Measurements from ENCODE around the gene PRKG1. TPM values are rescaled to one million over a fixed set of nuclear protein-coding genes. Genes with fewer than 3 reads are reported as not detected.
"Not testable (repeated sequence)": the region's sequence is repeated elsewhere in the genome, so short reads cannot be mapped to it uniquely, and the experiment has no call there.

PRKG1 gene
- total RNA-seq, 1 donor from 2014 or later = 1.2 TPM

- no peak for ATAC-seq
- DNase-seq (ENCODE audit: low spot score) = no peak
Observed at GRCh38 chr10:51416494-51416893, 342.2 kb downstream of the PRKG1 start.

GRCh38 chr10:51419196-51420093 is 345.2 kb downstream of the PRKG1 start:
- no peak for ATAC-seq
- DNase-seq (ENCODE audit: low spot score) = no peak

DNA sequence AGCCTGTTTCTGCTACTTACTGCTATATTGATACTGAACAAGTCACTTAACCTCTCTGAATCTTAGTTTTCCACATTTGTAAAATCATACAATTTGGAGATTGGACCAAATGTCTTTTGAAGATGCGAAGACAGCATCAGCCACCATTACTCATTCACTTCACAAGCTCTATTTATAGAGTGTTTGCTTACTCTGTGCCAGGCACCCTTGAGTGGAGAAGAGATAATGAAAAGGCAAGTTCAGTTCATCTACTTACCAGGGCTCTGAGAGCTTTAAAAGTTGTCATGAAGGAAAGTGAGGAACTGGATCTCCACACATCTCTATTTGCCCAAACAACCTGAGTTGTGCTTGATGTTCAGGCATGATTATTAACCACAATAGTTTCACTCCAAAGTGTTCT is 347.6 kb downstream of the PRKG1 start:
- DNase-seq (ENCODE audit: low spot score) (no peak), ATAC-seq (no peak)

DNA sequence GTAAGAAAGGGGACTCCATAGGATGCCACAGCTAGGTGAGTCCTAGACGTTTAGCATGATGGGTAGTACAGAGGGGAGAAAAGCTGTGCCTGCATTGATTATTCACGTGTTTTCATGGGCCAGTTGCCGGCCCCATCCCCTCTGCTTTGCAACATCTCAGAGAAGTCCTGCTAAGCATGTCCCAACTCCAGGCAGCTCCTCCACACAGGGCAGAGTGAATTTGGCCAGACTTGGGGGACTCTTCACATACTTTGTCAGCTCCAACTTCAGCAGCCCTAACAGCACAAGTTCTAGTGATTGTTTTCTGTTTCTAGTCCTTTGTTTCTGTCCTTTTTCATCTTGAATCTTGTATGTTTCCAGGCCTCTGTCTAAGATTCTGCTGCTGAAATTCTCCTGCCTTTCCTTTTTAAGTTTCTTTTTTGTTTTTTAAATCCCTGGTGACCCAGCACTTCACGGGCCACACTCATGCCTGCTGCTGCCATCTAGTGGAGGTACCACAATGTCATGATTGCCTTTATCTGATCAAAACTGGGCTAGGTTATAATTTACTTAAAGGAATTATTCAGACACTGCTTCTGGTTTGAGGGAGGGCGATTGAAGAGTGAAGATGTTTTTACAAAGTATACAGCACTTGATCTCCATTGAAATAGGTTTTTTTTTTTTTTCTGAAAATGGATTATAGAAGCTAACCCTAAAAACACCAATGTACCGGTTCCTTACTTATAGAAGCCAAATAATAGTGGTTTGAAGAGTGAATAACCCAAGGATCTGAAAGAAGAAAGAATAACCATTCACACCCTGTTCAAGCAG is 348.2 kb downstream of the PRKG1 start:
- DNase-seq (ENCODE audit: low spot score) = no peak
- peak; percentile 94 for ATAC-seq

- ATAC-seq = no peak
- no peak for DNase-seq (ENCODE audit: low spot score)
Observed at GRCh38 chr10:51423121-51423452, 348.8 kb downstream of the PRKG1 start.

DNA sequence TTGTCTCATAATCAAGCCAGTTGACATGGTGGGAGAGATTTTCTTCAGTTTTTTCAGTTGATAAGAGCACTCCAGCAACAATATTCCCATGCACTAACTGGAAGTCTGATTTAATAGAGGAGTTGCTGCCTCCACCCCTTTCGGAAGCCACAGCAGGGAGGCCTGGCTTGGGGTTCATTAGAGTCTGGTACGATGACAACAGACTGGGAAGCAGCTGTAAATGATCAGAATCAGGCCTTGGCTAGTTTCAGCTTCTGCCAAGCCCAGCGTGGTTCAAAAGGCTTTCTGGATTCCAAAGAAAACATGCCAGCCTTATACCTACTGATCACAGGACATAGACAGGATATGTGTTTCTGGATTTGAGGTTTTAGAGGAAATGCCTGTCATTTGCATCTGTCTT is 351.1 kb downstream of the PRKG1 start:
- DNase-seq (ENCODE audit: low spot score) (no peak), ATAC-seq (no peak)

DNA sequence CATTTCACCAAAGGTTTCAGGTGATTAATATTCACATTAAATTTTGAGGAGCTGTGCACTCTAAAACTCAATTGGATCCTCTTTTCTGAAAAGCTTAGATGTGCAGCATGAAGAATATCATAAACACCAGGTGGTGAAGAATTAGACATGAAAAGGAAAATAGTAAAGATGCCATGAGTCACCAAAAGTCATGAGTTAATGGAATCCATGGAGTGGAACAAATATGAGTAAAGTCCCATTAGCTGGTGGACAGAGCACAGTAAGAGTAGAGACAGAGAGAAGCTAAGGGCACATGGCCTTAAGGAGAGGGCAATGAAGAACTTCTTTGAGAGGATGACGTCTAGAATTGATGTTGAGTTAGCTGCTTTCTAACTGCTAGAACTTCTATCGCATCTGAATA is 353.5 kb downstream of the PRKG1 start:
- DNase-seq (ENCODE audit: low spot score) (no peak), ATAC-seq (no peak)

DNA sequence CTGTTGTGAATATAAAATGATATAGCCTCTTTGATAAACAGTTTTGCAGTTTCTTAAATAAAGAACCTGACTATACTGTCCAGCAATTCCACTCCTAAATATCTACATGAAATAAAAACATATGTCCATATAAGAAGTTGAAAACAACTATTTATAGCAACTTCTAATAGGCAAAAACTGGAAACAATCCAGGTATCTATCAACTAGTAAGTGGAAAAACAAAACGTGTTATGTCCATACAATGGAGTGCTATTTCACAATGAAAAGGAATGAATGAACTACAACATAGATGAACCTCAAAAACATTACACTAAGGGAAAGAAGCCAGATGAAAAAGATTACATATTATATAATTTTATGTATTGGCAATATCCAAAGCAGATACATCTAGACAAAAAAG is 356.2 kb downstream of the PRKG1 start:
- DNase-seq (ENCODE audit: low spot score) (no peak), ATAC-seq (no peak)

DNA sequence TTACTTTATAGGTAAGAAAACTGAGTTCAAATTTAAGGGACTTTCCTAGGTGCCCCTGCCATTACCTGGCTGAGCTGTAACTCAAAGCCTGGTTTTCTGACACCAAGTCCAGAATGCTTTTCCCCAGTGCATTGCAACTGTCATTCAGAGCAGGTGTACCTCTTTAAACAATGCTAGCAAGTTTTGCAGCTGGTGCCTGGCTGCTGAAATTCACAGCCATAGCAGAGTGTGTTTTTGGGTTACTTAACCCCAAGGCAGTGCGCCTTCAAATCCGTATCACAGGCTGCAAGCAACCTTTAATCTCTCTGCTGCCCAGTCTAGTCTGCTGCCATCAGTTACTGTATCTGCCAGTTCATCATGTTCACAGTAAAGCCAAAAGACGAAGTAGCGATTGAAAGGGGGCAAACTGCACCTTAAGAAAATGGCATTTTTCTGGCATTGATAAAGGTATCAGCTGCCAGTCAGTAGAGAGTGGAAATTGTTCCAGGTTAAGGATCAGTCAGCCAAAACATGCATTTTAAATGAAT is 359.7 kb downstream of the PRKG1 start:
- ATAC-seq = no peak
- DNase-seq (ENCODE audit: low spot score) = no peak

- DNase-seq (ENCODE audit: low spot score) (no peak), ATAC-seq (no peak)
Observed at GRCh38 chr10:51436805-51437204, 362.5 kb downstream of the PRKG1 start.

GRCh38 chr10:51439645-51440044 is 365.4 kb downstream of the PRKG1 start:
- DNase-seq (ENCODE audit: low spot score) = no peak
- ATAC-seq = no peak

DNA sequence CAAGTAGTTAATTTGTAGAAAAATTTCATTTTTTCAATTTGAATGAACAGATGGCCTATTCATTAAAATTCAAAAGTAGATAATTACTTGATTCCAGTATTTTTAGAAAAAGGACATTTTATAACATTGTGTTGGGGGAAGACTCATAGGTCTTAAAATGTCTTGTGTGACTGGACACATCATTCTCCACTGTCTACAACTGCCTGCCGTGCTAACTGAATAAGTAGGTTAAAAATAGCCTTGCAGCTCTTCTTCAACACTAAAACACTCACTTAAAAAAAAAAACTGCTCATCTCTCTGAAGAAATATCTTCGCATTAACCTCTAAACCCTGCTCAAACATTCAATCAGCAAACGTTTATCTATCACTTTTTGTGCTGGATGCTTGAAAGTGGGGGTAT is 371.3 kb downstream of the PRKG1 start:
- DNase-seq (ENCODE audit: low spot score) (no peak), ATAC-seq (no peak)

DNA sequence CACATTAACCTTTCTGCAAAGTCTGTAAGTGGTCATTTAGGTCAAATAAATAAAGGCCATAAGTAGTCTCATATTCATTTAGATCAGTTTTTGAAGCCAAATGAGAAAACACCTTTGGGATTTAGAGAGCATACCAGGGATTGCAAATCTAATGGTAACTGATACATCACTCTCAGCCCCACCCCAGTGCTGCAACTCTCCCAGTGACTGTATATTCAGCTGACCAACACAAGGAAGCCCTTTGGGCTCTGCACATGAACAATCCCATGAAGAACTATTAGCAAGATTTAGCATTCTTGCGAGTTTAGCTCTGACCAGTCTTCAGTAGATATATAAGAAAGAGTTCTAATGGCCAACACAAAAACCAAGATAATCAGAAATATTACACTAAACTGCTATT is 372.8 kb downstream of the PRKG1 start:
- no peak for ATAC-seq
- no peak for DNase-seq (ENCODE audit: low spot score)

GRCh38 chr10:51455762-51456161 is 381.5 kb downstream of the PRKG1 start:
- not testable (repeated sequence) for ATAC-seq; DNase-seq (ENCODE audit: low spot score)

DNA sequence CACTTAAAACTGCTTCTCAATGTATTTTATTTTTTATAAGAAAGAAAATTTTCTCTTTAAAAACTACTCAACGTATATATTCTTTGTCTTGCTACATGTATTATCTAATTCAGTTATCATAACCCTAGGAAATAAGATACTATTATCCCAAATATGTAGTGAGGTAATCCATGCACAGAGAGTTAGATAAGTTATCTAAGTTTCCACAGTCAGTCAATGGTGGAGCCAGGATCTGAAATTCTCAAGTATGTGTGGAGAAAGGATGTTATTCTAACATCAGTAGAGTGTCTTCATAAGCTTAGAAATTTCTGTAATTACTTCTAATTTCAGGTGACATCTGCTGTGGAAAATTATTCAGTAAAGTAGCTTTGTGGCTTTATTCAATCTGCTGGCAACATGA is 385.2 kb downstream of the PRKG1 start:
- no peak for DNase-seq (ENCODE audit: low spot score)
- ATAC-seq = no peak

- ATAC-seq (no peak), DNase-seq (ENCODE audit: low spot score) (no peak)
Observed at GRCh38 chr10:51462076-51462779, 387.9 kb downstream of the PRKG1 start.

GRCh38 chr10:51468424-51468823 is 394.1 kb downstream of the PRKG1 start:
- DNase-seq (ENCODE audit: low spot score) (no peak), ATAC-seq (no peak)

- no peak for ATAC-seq
- DNase-seq (ENCODE audit: low spot score) = no peak
Observed at GRCh38 chr10:51469686-51470085, 395.4 kb downstream of the PRKG1 start.

- DNase-seq (ENCODE audit: low spot score) (no peak), ATAC-seq (no peak)
Observed at GRCh38 chr10:51471271-51471670, 397.0 kb downstream of the PRKG1 start.

DNA sequence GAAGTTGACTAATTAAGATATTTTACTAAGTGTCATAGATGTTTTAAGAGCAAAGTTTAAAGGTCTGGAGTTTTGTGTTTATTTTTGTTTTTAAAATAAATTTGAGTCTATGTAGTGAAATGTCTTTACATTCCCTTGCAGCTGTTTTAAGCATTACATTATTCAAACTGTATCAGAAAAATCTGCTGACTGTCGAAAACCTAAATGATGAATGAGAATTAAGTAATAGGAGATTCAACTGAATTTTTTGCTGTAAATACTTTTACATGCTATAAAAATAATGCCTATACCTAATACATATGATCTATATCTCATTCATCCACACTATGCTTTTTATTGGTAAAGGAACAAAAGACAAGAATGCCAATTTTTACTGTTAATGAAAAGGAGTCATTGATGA is 397.9 kb downstream of the PRKG1 start:
- ATAC-seq (no peak), DNase-seq (ENCODE audit: low spot score) (no peak)

GRCh38 chr10:51479711-51480110 is 405.4 kb downstream of the PRKG1 start:
- DNase-seq (ENCODE audit: low spot score) = no peak
- ATAC-seq = no peak

All from left lobe of liver (tissue), 2 donors.